GM23338 (cell line): ENCODE results near the gene C12orf54.

Experiments used
- CREB1 ChIP-seq: fragments of 250-450 bp; sonication (Bioruptor Pico); IDR thresholded peaks from 2 replicates; pipeline ENCODE4 v1.5.0; 2020; ENCODE audit warnings: low read depth, mild to moderate bottlenecking, moderate library complexity
- CTCF ChIP-seq, 2 experiments: fragments of 200-600 bp in 1 of 2; sonication (generic) in 1 of 2; conservative IDR thresholded peaks; 2 replicates each; pipeline versions ENCODE4 v1.5.1 to v1.6.1; 2016 to 2017; ENCODE audit warnings: antibody characterized with exemption in 2 of 2, low read depth in 2 of 2, mild to moderate bottlenecking in 2 of 2, moderate library complexity in 1 of 2
- ETS1 ChIP-seq: IDR thresholded peaks from 2 replicates; pipeline ENCODE4 v1.6.1; 2016; ENCODE audit warnings: antibody characterized with exemption
- EZH2 ChIP-seq: fragments of 200-600 bp; sonication (generic); IDR thresholded peaks from one replicate; pipeline ENCODE4 v1.8.0; 2017; ENCODE audit warnings: antibody characterized with exemption, mild to moderate bottlenecking, low read depth; ENCODE audit not compliant: unreplicated experiment
- EZH2phosphoT487 ChIP-seq: fragments of 200-600 bp; sonication (generic); IDR thresholded peaks from one replicate; pipeline ENCODE4 v1.8.1; 2018; ENCODE audit warnings: antibody characterized with exemption; ENCODE audit not compliant: unreplicated experiment
- JUNB ChIP-seq: IDR thresholded peaks from one replicate; pipeline ENCODE4 v1.6.1; 2016; ENCODE audit warnings: antibody characterized with exemption; ENCODE audit not compliant: unreplicated experiment
- NANOG ChIP-seq: IDR thresholded peaks from 2 replicates; pipeline ENCODE4 v1.6.1; 2016; ENCODE audit warnings: antibody characterized with exemption, borderline replicate concordance
- POLR2AphosphoS5 ChIP-seq: IDR thresholded peaks from 2 replicates; pipeline ENCODE4 v1.6.1; 2016; ENCODE audit warnings: antibody characterized with exemption, low read depth
- REST ChIP-seq: IDR thresholded peaks from one replicate; pipeline ENCODE4 v1.6.1; 2018; ENCODE audit warnings: antibody characterized with exemption; ENCODE audit not compliant: unreplicated experiment
- ZNF114 ChIP-seq: fragments of 250-450 bp; sonication (Bioruptor Pico); IDR thresholded peaks from 2 replicates; pipeline ENCODE4 v1.5.0; 2020; ENCODE audit warnings: mild to moderate bottlenecking, moderate library complexity
- ZNF331 ChIP-seq: fragments of 250-450 bp; sonication (Bioruptor Pico); IDR thresholded peaks from 2 replicates; pipeline ENCODE4 v1.5.0; 2020; ENCODE audit warnings: low read depth, mild to moderate bottlenecking, moderate library complexity
- ZNF462 ChIP-seq: fragments of 250-450 bp; sonication (Bioruptor Pico); IDR thresholded peaks from 2 replicates; pipeline ENCODE4 v1.5.0; 2020; ENCODE audit warnings: mild to moderate bottlenecking, moderate library complexity

- TF ChIP-seq CTCF (conservative IDR thresholded peaks at IDR 0.05; ENCODE audit: low read depth in 2 of 2) (no peak), POLR2AphosphoS5 (no peak), REST (no peak), EZH2 (no peak), EZH2phosphoT487 (no peak), NANOG (no peak), ZNF114 (no peak), ZNF462 (no peak), JUNB (no peak), ETS1 (no peak), CREB1 (CRISPR knock-in tag) (no peak), ZNF331 (no peak)
Measured at GRCh38 chr12:48482198-48482597, at the start of gene C12orf54.
